ENCODE data around the gene CACNA2D1.
"Not testable (repeated sequence)": the region's sequence is repeated elsewhere in the genome, so short reads cannot be mapped to it uniquely, and the experiment has no call there.

Gene CACNA2D1

DNA sequence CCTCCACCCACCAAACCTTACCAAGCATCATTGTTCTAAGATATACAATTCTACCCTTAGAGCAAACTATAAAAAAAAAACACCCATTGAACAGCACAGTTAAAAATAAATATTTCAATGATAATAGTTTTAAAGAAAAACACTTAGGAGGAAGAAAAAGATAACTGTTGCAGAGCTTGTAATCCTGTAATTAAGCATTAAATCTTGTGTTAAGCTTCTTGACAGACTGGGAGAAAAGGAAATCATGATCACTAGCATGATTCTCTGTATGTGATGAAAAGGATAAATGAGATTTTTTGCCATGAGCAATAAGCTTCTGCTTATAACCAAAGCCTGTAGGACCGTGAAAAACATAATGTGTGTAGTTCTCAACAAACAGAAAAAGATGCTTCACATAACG is 289.8 kb downstream of the CACNA2D1 start:
- no peak overlapping the region for H3K4me3 ChIP-seq (ENCODE audit: low read depth, low read length)
- no peak for DNase-seq
- H3K4me1 ChIP-seq, result no peaks in the 10 kb centered on the region
- H3K36me3 ChIP-seq, result no peaks in the 10 kb centered on the region
- no peaks in the 10 kb centered on the region for H3K9me3 ChIP-seq
- no peaks in the 10 kb centered on the region for H3K27me3 ChIP-seq
- TF ChIP-seq, protein P1, sequence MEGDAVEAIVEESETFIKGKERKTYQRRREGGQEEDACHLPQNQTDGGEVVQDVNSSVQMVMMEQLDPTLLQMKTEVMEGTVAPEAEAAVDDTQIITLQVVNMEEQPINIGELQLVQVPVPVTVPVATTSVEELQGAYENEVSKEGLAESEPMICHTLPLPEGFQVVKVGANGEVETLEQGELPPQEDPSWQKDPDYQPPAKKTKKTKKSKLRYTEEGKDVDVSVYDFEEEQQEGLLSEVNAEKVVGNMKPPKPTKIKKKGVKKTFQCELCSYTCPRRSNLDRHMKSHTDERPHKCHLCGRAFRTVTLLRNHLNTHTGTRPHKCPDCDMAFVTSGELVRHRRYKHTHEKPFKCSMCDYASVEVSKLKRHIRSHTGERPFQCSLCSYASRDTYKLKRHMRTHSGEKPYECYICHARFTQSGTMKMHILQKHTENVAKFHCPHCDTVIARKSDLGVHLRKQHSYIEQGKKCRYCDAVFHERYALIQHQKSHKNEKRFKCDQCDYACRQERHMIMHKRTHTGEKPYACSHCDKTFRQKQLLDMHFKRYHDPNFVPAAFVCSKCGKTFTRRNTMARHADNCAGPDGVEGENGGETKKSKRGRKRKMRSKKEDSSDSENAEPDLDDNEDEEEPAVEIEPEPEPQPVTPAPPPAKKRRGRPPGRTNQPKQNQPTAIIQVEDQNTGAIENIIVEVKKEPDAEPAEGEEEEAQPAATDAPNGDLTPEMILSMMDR (IDR thresholded peaks at IDR 0.05; ENCODE audit: low read depth, low read length), result no peak

DNA sequence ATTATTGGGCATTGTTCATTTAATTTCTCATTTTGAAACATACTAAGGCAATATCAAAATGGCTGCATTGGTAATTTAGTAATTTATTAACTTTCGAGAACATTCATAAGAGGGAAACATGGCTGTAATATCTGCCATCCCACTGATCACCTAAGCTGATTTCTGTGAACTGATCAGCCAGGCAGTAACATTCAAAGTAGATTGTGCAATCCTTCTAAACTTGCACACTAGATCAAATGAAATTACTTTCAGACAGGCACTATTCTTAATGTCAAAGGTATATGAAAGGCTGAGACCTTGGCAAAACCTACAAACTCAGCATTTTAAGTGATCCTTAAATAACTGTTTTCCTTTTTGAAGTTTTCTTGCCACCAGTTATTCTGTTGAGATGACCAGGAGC is 290.7 kb downstream of the CACNA2D1 start:
- H3K4me1 ChIP-seq, result no peaks in the 10 kb centered on the region
- TF ChIP-seq, protein P1 (IDR thresholded peaks at IDR 0.05; ENCODE audit: low read depth, low read length), result no peak
- no peaks in the 10 kb centered on the region for H3K9me3 ChIP-seq
- H3K27me3 ChIP-seq, result no peaks in the 10 kb centered on the region
- no peak for DNase-seq
- H3K36me3 ChIP-seq, result no peaks in the 10 kb centered on the region
- H3K4me3 ChIP-seq (ENCODE audit: low read depth, low read length), result no peak overlapping the region

DNA sequence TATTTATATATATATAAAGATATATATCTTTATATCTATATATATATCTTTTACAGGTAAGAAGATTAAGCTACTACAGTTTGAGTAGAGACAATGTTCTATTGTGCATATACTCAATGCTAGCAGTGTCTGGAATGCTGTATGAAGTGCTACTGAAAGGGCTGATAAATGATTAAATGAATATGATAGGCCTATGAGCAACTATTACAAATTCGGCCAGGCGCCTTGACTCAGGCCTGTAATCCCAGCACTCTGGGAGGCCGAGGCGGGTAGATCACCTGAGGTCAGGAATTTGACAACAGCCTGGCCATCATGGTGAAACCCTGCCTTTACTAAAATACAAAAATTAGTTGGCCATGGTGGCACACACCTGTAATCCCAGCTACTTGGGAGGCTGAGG is 297.1 kb downstream of the CACNA2D1 start:
- Histone ChIP-seq H3K4me1 (peaks cover 16% of the 10 kb centered on the region; the same call in 1 of the 2 replicates), H3K27me3 (no peaks in the 10 kb centered on the region), H3K4me3 (ENCODE audit: low read depth, low read length) (no peak overlapping the region), H3K36me3 (no peaks in the 10 kb centered on the region), H3K9me3 (no peaks in the 10 kb centered on the region)
- no peak for DNase-seq
- TF ChIP-seq, protein P1 (IDR thresholded peaks at IDR 0.05; ENCODE audit: low read depth, low read length), result no peak

DNA sequence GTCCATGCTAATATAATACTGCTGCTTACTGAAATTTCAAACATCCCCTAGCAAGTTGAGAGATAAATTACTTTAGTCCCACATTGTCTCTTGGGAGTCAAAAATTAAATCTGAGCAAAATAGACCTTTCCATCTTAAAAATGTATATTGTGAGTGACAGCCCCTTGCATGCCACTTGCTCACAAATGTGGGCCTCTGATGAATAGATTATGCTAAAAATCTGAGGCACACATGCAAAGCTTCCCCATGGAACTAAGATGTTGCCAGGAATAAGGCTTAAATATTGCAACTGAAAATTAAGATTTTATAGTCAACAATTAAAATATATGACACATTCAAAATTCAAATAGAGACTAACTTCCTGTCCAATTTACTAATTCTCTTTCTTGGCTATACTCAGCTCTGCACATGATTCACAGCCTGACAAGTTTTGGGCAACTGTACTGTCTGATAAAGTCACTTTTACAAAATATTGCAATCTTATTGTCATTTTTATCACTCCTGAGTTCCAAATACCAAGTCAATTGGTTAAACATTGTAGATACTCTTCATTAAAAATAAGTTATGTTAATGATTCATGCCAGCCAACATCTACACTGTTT is 301.2 kb downstream of the CACNA2D1 start:
- TF ChIP-seq, protein P1 (IDR thresholded peaks at IDR 0.05; ENCODE audit: low read depth, low read length), result no peak
- peaks cover 16% of the 10 kb centered on the region; the same call in 1 of the 2 replicates for H3K4me1 ChIP-seq
- no peak overlapping the region for H3K4me3 ChIP-seq (ENCODE audit: low read depth, low read length)

DNA sequence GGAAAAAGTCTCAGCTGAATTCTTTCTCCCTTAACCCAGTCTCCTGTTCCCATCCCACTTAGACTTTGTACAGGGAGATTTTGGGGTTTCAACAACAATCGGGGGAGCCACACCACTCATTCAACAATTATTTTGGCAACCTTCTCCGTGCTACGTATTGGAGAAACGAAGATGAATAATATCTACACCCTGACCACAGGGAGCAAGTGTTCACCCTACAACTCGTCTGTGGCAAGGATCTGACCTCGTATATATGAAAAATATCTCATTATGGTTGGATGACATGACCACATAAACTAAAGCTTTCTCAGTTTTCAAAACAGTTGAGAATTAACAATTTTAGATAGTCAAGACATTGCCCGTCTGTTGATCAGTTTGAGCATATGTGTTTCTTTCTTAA is 302.1 kb downstream of the CACNA2D1 start:
- no peak for DNase-seq

More for the DNA sequence above, 301.2 kb downstream of the CACNA2D1 start:
- Histone ChIP-seq H3K27me3 (no peaks in the 10 kb centered on the region), H3K9me3 (no peaks in the 10 kb centered on the region), H3K36me3 (no peaks in the 10 kb centered on the region)
- no peak for DNase-seq

DNA sequence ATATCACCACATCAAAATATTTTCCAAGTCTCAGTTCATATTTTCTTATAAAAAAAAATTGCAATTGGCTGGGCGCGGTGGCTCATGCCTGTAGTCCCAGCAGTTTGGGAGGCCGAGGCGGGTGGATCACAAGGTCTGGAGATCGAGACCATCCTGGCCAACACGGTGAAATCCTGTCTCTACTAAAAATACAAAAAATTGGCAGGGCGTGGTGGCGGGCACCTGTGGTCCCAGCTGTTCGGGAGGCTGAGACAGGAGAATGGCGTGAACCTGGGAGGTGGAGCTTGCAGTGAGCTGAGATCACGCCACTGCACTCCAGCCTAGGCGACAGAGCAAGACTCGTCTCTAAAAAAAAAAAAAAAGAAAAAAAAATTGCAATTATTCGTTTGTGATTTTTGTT is 303.0 kb downstream of the CACNA2D1 start:
- H3K4me3 ChIP-seq (ENCODE audit: low read depth, low read length); H3K9me3 ChIP-seq; H3K27me3 ChIP-seq; DNase-seq; H3K36me3 ChIP-seq: not testable (repeated sequence)
- H3K4me1 ChIP-seq, result peaks cover 14% of the 10 kb centered on the region; the same call in 1 of the 2 replicates

More for the DNA sequence above, 302.1 kb downstream of the CACNA2D1 start:
- TF ChIP-seq, protein P1 (IDR thresholded peaks at IDR 0.05; ENCODE audit: low read depth, low read length), result no peak
- no peak overlapping the region for H3K4me3 ChIP-seq (ENCODE audit: low read depth, low read length)
- no peaks in the 10 kb centered on the region for H3K36me3 ChIP-seq
- no peaks in the 10 kb centered on the region for H3K27me3 ChIP-seq
- no peaks in the 10 kb centered on the region for H3K9me3 ChIP-seq
- H3K4me1 ChIP-seq, result peaks cover 16% of the 10 kb centered on the region; the same call in 1 of the 2 replicates
